ENCODE data around the gene MGAT5.

Gene MGAT5

GRCh38 chr2:134341476-134341875 is 87.6 kb downstream of the MGAT5 start:
- no peak for DNase-seq

GRCh38 chr2:134344954-134345697 is 91.3 kb downstream of the MGAT5 start:
- no peak for DNase-seq

- DNase-seq: no peak
These were observed 92.3 kb downstream of the MGAT5 start for GRCh38 chr2:134346141-134346540.

GRCh38 chr2:134347756-134348155 is 93.9 kb downstream of the MGAT5 start:
- no peak for DNase-seq

- DNase-seq: no peak
These were observed 94.4 kb downstream of the MGAT5 start for GRCh38 chr2:134348239-134348638.

- no peak for DNase-seq
These were observed 94.9 kb downstream of the MGAT5 start for GRCh38 chr2:134348760-134349159.

- DNase-seq: no peak
These were observed 97.1 kb downstream of the MGAT5 start for GRCh38 chr2:134351016-134351415.

GRCh38 chr2:134351899-134352298 is 98.0 kb downstream of the MGAT5 start:
- no peak for DNase-seq

GRCh38 chr2:134352844-134353243 is 99.0 kb downstream of the MGAT5 start:
- no peak for DNase-seq

GRCh38 chr2:134354611-134355010 is 100.7 kb downstream of the MGAT5 start:
- no peak for DNase-seq

- DNase-seq: no peak
These were observed 103.9 kb downstream of the MGAT5 start for GRCh38 chr2:134357814-134358213.

- DNase-seq: peak; percentile 90
These were observed 105.7 kb downstream of the MGAT5 start for GRCh38 chr2:134359367-134360081.

GRCh38 chr2:134360745-134361487 is 107.0 kb downstream of the MGAT5 start:
- no peak for DNase-seq

- no peak for DNase-seq
These were observed 107.8 kb downstream of the MGAT5 start for GRCh38 chr2:134361648-134362047.

- no peak for DNase-seq
These were observed 108.3 kb downstream of the MGAT5 start for GRCh38 chr2:134362152-134362668.

- no peak for DNase-seq
These were observed 108.9 kb downstream of the MGAT5 start for GRCh38 chr2:134362740-134363139.

GRCh38 chr2:134365356-134365755 is 111.5 kb downstream of the MGAT5 start:
- DNase-seq: no peak

GRCh38 chr2:134366359-134366758 is 112.5 kb downstream of the MGAT5 start:
- DNase-seq: no peak

GRCh38 chr2:134367213-134367612 is 113.3 kb downstream of the MGAT5 start:
- no peak for DNase-seq

GRCh38 chr2:134368009-134368817 is 114.3 kb downstream of the MGAT5 start:
- no peak for DNase-seq

- DNase-seq: no peak
These were observed 115.5 kb downstream of the MGAT5 start for GRCh38 chr2:134369220-134369902.
